Measurements from ENCODE around the gene RNASEH2C.
A peak's percentile ranks its signal among the peaks of the same experiment; 100 is the strongest.
"Not testable (repeated sequence)": the region's sequence is repeated elsewhere in the genome, so short reads cannot be mapped to it uniquely, and the experiment has no call there.

Gene RNASEH2C

DNA sequence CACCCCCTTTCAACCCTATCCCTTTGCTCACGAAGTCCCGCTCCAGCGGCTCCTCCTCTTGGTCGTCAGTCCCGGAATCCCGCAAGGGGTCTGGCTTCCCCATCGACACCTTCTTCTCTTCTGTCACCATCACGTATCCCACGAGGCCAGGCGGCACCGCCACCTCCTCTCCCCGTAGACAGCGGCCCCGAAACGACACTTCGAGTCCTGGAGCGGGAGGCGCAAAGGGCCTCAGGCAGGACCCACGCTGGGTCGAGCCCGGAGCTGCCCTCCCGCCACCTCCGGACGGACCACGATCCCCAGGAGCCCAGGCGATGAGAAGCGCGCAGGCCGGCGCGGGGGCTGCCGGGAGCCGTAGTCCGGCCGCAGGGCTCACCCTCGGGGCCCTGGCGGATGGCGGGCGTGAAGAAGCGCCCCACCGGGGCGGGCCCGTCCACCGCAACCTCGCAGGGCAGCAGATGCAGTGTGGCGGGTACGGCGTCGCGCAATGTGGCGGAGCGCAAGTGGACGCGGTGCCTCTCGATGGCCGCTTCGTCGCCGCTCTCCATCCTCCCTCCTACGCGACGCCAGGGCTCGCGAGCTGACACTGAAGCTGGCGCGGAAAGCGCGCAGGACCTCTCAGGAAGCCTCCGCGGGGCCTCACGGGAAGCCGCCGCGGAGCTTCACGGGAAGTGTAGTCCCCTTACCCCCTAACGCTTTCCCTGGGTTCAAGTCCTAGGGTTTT lies at the start of gene RNASEH2C:
Gene RNASEH2C (minus strand): TSS at position 588 of the 724 bp plus-strand sequence. CDS start 40 bp downstream, at position 548.
- H3K36me3 Mint-ChIP-seq (ENCODE audit: low read depth): peaks cover 28% of the 10 kb centered on the region
- no peaks in the 10 kb centered on the region for H3K9me3 Mint-ChIP-seq
- H3K4me1 Mint-ChIP-seq (ENCODE audit: low read depth): peaks cover 15% of the 10 kb centered on the region
- H3K27me3 Mint-ChIP-seq (ENCODE audit: low read depth): no peaks in the 10 kb centered on the region
- H3K27ac Mint-ChIP-seq: peak within 1 kb of the TSS; percentile 88
- H3K4me3 Mint-ChIP-seq: peak within 1 kb of the TSS; percentile 96

- not testable (repeated sequence) for H3K27me3 Mint-ChIP-seq (ENCODE audit: low read depth); H3K4me3 Mint-ChIP-seq; H3K4me1 Mint-ChIP-seq (ENCODE audit: low read depth); H3K9me3 Mint-ChIP-seq; H3K27ac Mint-ChIP-seq; H3K36me3 Mint-ChIP-seq (ENCODE audit: low read depth)
These were observed 47.2 kb upstream of the RNASEH2C start for GRCh38 chr11:65767806-65768205.

DNA sequence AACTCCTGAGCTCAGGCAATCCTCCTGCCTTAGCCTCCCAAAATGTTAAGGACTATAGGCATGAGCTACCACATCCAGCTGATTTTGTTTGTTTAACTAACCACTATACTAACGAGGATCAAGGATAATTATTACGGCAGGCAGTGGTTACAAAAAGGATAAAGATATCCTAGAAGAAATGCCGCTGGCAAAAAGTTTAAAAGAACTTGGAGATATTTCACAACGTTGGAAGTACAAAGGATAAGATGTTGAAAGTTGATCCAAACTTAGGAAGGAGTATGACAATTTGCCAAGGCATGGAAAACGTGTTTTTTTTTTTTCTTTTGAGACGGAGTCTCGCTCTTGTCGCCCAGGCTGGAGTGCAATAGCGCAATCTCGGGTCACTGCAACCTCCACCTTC lies 46.8 kb upstream of the RNASEH2C start:
- peaks cover 3% of the 10 kb centered on the region for H3K36me3 Mint-ChIP-seq (ENCODE audit: low read depth)
- no peak overlapping the region for H3K27ac Mint-ChIP-seq
- no peaks in the 10 kb centered on the region for H3K27me3 Mint-ChIP-seq (ENCODE audit: low read depth)
- H3K9me3 Mint-ChIP-seq: no peaks in the 10 kb centered on the region
- H3K4me3 Mint-ChIP-seq: no peak overlapping the region
- peaks cover 3% of the 10 kb centered on the region for H3K4me1 Mint-ChIP-seq (ENCODE audit: low read depth)

- H3K9me3 Mint-ChIP-seq: no peaks in the 10 kb centered on the region
- no peak overlapping the region for H3K27ac Mint-ChIP-seq
- H3K4me3 Mint-ChIP-seq: no peak overlapping the region
- peaks cover 3% of the 10 kb centered on the region for H3K36me3 Mint-ChIP-seq (ENCODE audit: low read depth)
- peaks cover 3% of the 10 kb centered on the region for H3K4me1 Mint-ChIP-seq (ENCODE audit: low read depth)
- H3K27me3 Mint-ChIP-seq (ENCODE audit: low read depth): peaks cover 2% of the 10 kb centered on the region
These were observed 45.9 kb upstream of the RNASEH2C start for GRCh38 chr11:65766535-65766934.

DNA sequence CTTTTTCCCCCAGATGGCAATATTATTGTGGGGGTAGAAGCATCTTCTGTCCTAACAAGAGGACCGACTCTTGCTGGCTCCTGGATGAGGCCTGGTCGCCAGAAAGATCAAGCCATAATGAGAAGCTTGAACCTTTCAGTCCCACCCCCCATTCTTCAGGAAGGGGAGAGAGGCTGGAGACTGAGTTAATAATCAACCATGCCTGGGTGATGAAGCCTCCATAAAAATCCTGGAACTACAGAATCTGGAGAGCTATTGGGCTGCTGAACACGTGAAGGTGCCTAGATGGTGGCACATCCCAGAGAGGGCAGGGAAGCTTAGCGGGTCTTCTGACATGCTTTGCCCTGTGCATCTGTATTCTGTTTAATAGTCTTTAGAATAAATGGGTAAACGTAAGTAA lies 43.8 kb upstream of the RNASEH2C start:
- H3K9me3 Mint-ChIP-seq: no peaks in the 10 kb centered on the region
- no peak overlapping the region for H3K27ac Mint-ChIP-seq
- H3K36me3 Mint-ChIP-seq (ENCODE audit: low read depth): no peaks in the 10 kb centered on the region
- H3K4me1 Mint-ChIP-seq (ENCODE audit: low read depth): no peaks in the 10 kb centered on the region
- H3K27me3 Mint-ChIP-seq (ENCODE audit: low read depth): peaks cover 13% of the 10 kb centered on the region
- H3K4me3 Mint-ChIP-seq: no peak overlapping the region

DNA sequence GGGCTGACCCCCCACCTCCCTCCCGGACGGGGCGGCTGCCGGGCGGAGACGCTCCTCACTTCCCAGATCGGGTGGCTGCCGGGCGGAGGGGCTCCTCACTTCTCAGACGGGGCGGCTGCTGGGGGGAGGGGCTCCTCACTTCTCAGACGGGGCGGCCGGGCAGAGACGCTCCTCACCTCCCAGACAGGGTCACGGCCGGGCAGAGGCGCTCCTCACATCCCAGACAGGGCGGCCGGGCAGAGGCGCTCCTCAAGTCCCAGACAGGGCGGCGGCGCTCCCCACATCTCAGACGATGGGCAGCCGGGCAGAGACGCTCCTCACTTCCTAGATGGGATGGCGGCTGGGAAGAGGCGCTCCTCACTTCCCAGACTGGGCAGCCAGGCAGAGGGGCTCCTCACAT lies 42.2 kb upstream of the RNASEH2C start:
- peaks cover 13% of the 10 kb centered on the region for H3K27me3 Mint-ChIP-seq (ENCODE audit: low read depth)
- not testable (repeated sequence) for H3K4me1 Mint-ChIP-seq (ENCODE audit: low read depth); H3K9me3 Mint-ChIP-seq; H3K4me3 Mint-ChIP-seq; H3K36me3 Mint-ChIP-seq (ENCODE audit: low read depth); H3K27ac Mint-ChIP-seq

DNA sequence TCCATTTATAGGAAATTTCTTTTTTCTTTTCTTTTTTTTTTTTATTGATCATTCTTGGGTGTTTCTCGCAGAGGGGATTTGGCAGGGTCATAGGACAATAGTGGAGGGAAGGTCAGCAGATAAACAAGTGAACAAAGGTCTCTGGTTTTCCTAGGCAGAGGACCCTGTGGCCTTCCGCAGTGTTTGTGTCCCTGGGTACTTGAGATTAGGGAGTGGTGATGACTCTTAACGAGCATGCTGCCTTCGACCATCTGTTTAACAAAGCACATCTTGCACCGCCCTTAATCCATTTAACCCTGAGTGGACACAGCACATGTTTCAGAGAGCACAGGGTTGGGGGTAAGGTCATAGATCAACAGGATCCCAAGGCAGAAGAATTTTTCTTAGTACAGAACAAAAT lies 41.6 kb upstream of the RNASEH2C start:
- not testable (repeated sequence) for H3K36me3 Mint-ChIP-seq (ENCODE audit: low read depth); H3K9me3 Mint-ChIP-seq; H3K4me1 Mint-ChIP-seq (ENCODE audit: low read depth); H3K4me3 Mint-ChIP-seq; H3K27ac Mint-ChIP-seq
- H3K27me3 Mint-ChIP-seq (ENCODE audit: low read depth): peaks cover 13% of the 10 kb centered on the region

DNA sequence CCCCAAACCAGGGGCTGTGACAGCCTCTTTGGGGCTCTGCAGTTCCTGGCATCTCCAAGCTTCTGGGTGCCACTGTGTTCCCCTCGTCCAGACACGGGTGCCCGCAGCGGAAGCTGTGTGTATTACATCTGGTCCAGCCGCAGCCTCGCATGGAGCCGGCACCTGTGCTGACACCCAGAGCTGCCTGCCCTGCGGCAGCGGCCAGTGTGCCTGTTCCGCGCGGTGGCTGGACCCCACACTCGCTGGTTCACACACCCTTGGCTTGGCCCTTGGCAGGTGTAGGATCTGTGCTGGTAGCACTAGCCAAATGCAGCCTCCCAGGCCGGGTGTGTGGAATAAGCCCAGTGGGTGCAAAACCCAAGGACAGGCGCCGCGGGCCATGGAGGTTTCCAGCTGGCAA lies 24.5 kb upstream of the RNASEH2C start:
- no peaks in the 10 kb centered on the region for H3K36me3 Mint-ChIP-seq (ENCODE audit: low read depth)
- H3K4me3 Mint-ChIP-seq: no peak overlapping the region
- H3K27me3 Mint-ChIP-seq (ENCODE audit: low read depth): peaks cover 35% of the 10 kb centered on the region
- no peaks in the 10 kb centered on the region for H3K9me3 Mint-ChIP-seq
- H3K27ac Mint-ChIP-seq: no peak overlapping the region
- no peaks in the 10 kb centered on the region for H3K4me1 Mint-ChIP-seq (ENCODE audit: low read depth)

DNA sequence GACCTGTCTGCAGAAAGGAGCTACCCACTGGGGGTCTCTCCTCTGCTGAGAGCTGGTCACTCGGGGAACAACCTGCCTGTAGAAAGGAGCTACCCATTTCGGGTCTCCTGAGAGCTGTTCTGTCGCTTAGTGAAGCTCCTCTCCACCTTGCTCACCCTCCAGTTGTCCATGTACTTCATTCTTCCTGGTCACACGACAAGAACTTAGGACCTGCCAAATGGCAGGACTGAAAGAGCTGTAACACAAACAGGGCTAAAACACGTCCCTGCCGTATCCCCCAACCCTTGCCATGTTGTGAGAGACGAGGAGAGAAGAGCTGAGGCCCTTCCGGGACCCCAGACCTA lies 24.1 kb upstream of the RNASEH2C start:
- H3K36me3 Mint-ChIP-seq (ENCODE audit: low read depth): no peaks in the 10 kb centered on the region
- no peak overlapping the region for H3K27ac Mint-ChIP-seq
- H3K4me1 Mint-ChIP-seq (ENCODE audit: low read depth): no peaks in the 10 kb centered on the region
- H3K27me3 Mint-ChIP-seq (ENCODE audit: low read depth): peaks cover 31% of the 10 kb centered on the region
- H3K9me3 Mint-ChIP-seq: no peaks in the 10 kb centered on the region
- H3K4me3 Mint-ChIP-seq: no peak overlapping the region

DNA sequence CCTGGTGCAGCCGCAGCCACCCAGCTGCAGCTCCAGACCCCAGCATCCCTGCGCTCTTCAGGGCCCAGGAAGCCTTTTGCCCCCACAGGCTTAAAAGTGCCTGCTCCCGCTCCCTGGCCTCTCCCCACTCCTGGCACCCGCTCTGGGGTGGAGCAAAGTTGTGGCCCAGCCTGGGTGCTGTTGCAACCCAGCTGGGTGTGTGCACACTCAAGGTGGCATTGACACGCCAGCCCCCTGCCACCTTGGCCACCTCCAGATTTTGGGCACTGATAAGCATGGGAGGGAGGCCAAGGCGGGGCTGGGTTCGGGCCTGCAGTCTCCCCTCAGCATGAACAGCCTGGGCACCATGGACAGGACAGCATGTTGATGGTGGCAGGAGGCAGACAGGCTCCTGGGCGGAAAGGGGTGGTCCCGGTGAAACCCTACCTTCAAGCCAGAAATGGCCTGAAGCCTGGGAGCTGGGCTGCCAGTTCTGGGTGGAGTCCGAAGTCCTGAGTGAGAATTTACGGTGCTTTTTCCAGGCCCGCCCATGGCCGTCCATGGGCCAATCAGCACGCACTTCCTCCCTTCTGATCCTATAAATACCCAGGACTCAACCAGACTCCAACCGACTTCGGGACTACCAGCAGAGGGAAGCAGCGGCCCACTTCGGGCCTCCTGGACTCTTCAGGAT lies 23.6 kb upstream of the RNASEH2C start:
- Mint-ChIP-seq H3K27me3 (ENCODE audit: low read depth) (peaks cover 26% of the 10 kb centered on the region), H3K9me3 (no peaks in the 10 kb centered on the region), H3K36me3 (ENCODE audit: low read depth) (no peaks in the 10 kb centered on the region), H3K27ac (no peak overlapping the region), H3K4me3 (no peak overlapping the region), H3K4me1 (ENCODE audit: low read depth) (no peaks in the 10 kb centered on the region)

- Mint-ChIP-seq H3K4me3 (no peak overlapping the region), H3K36me3 (ENCODE audit: low read depth) (no peaks in the 10 kb centered on the region), H3K27me3 (ENCODE audit: low read depth) (peaks cover 22% of the 10 kb centered on the region), H3K4me1 (ENCODE audit: low read depth) (no peaks in the 10 kb centered on the region), H3K9me3 (no peaks in the 10 kb centered on the region), H3K27ac (no peak overlapping the region)
These were observed 23.1 kb upstream of the RNASEH2C start for GRCh38 chr11:65743681-65744025.

DNA sequence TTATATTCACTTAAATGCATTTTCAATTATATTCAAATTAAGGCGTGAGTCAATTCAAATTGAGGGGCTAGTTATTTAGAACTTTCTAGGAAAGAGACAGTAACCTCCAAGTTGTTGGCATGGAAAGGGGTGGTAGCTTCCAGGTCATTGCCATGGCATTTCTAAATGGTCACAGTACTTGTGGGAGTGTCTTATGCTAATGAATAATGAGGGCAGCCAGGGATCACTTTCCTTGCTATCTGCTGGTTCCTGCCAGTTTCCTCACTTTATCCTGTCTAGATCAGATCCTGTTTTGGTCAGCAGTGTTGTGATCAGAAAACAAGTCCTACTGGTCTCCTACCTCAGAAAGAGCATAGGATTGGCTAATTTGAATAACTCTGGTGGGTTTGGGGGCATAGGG lies 21.8 kb upstream of the RNASEH2C start:
- H3K36me3 Mint-ChIP-seq (ENCODE audit: low read depth): no peaks in the 10 kb centered on the region
- no peaks in the 10 kb centered on the region for H3K9me3 Mint-ChIP-seq
- H3K27me3 Mint-ChIP-seq (ENCODE audit: low read depth): peaks cover 25% of the 10 kb centered on the region
- H3K4me3 Mint-ChIP-seq: no peak overlapping the region
- H3K4me1 Mint-ChIP-seq (ENCODE audit: low read depth): no peaks in the 10 kb centered on the region
- no peak overlapping the region for H3K27ac Mint-ChIP-seq

GRCh38 chr11:65741185-65741584 lies 20.6 kb upstream of the RNASEH2C start:
- H3K4me1 Mint-ChIP-seq (ENCODE audit: low read depth): no peaks in the 10 kb centered on the region
- no peak overlapping the region for H3K4me3 Mint-ChIP-seq
- H3K9me3 Mint-ChIP-seq: peaks cover 10% of the 10 kb centered on the region
- peaks cover 29% of the 10 kb centered on the region for H3K27me3 Mint-ChIP-seq (ENCODE audit: low read depth)
- H3K27ac Mint-ChIP-seq: no peak overlapping the region
- no peaks in the 10 kb centered on the region for H3K36me3 Mint-ChIP-seq (ENCODE audit: low read depth)

DNA sequence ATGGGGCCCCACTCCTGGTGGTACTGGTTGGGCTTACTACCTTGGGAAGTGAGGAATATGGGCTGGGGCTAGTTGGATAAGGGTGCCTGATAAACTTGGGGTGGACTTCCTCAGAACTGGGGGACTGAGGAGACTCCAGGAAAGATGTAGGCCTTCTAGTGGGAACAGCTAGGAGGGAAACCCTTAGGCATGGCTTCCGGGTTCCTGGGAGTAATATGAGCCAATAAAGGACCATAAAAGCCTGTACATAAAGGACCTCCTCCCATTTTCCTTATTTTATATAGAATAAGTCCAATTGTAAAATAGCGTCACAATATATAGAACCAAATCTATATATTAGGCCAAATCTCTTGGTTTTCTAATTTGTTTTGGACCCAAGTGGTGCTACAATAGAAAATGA lies 18.4 kb upstream of the RNASEH2C start:
- no peak overlapping the region for H3K4me3 Mint-ChIP-seq
- no peaks in the 10 kb centered on the region for H3K36me3 Mint-ChIP-seq (ENCODE audit: low read depth)
- no peaks in the 10 kb centered on the region for H3K4me1 Mint-ChIP-seq (ENCODE audit: low read depth)
- no peak overlapping the region for H3K27ac Mint-ChIP-seq
- peaks cover 34% of the 10 kb centered on the region for H3K27me3 Mint-ChIP-seq (ENCODE audit: low read depth)
- peaks cover 15% of the 10 kb centered on the region for H3K9me3 Mint-ChIP-seq

GRCh38 chr11:65736810-65737209 lies 16.2 kb upstream of the RNASEH2C start:
- Mint-ChIP-seq H3K27me3 (ENCODE audit: low read depth) (peaks cover 45% of the 10 kb centered on the region), H3K36me3 (ENCODE audit: low read depth) (no peaks in the 10 kb centered on the region), H3K4me1 (ENCODE audit: low read depth) (no peaks in the 10 kb centered on the region), H3K27ac (no peak overlapping the region), H3K9me3 (peaks cover 15% of the 10 kb centered on the region), H3K4me3 (no peak overlapping the region)
